PC-3 (cell line): ENCODE results near the gene PDHX. TPM values are rescaled to one million over a fixed set of nuclear protein-coding genes. Genes with fewer than 3 reads are reported as not detected.

Experiments
- ATAC-seq: fragments of 200-7000 bp; cut with Tn5 transposase; 2 replicates; pipeline ENCODE4 v1.9.1; 2020; ENCODE audit warnings: mild to moderate bottlenecking, moderate library complexity
- BruUV-seq: library from RNA; stranded (reverse); fragments of 400-500 nt; replicated peaks from 2 replicates; lab custom pipeline; 2021; lab: Mats Ljungman, UMichigan
- CTCF ChIA-PET: fragments of 300-600 bp; sonication (Branson Sonifier 250); formaldehyde crosslinking; loops from one replicate; lab custom pipeline; 2022; ENCODE audit warnings: antibody characterized with exemption; lab: Charles Lee
- POLR2A ChIA-PET: fragments of 300-600 bp; sonication (Branson Sonifier 250); formaldehyde crosslinking; loops from one replicate; lab custom pipeline; 2022; ENCODE audit warnings: antibody characterized with exemption; ENCODE audit not compliant: unreplicated experiment; lab: Charles Lee
- DNase-seq: peaks from one replicate; pipeline ENCODE4 v3.0.0-alpha.2; 2015
- H2AFZ ChIP-seq: fragments of 300-600 bp; sonication (generic); 2 replicates; pipeline ENCODE4 v1.6.0; 2016; ENCODE audit warnings: antibody characterized with exemption, low read length
- H3F3A ChIP-seq: fragments of 300-600 bp; sonication (generic); one replicate; pipeline ENCODE4 v1.6.0; 2017; ENCODE audit warnings: antibody characterized with exemption, low read length, control low read depth, mild to moderate bottlenecking; ENCODE audit not compliant: unreplicated experiment
- H3K27ac ChIP-seq: fragments of 300-600 bp; sonication (generic); 2 replicates; pipeline ENCODE4 v1.5.1; 2016; ENCODE audit warnings: mild to moderate bottlenecking, low read length
- H3K27me3 ChIP-seq: fragments of 300-600 bp; sonication (generic); 2 replicates; pipeline ENCODE4 v1.6.1; 2016; ENCODE audit warnings: low read length, mixed read lengths
- H3K36me3 ChIP-seq: fragments of 300-600 bp; sonication (generic); 2 replicates; pipeline ENCODE4 v1.6.1; 2016; ENCODE audit warnings: low read depth, mixed run types, low read length, mixed read lengths
- H3K4me1 ChIP-seq: fragments of 300-600 bp; sonication (generic); 2 replicates; pipeline ENCODE4 v1.5.1; 2016; ENCODE audit warnings: low read length; ENCODE audit not compliant: insufficient read depth
- H3K4me2 ChIP-seq: fragments of 300-600 bp; sonication (generic); 2 replicates; pipeline ENCODE4 v1.6.0; 2016; ENCODE audit warnings: low read length
- H3K4me3 ChIP-seq: fragments of 300-600 bp; sonication (generic); 2 replicates; pipeline ENCODE4 v1.5.1; 2016; ENCODE audit warnings: mild to moderate bottlenecking, low read length, mixed read lengths
- H3K79me2 ChIP-seq: fragments of 300-600 bp; sonication (generic); 2 replicates; pipeline ENCODE4 v1.6.1; 2017; ENCODE audit warnings: low read length, mixed read lengths
- H3K9ac ChIP-seq: fragments of 300-600 bp; sonication (generic); 2 replicates; pipeline ENCODE4 v1.6.0; 2016; ENCODE audit warnings: mild to moderate bottlenecking, low read length
- H3K9me2 ChIP-seq: fragments of 300-600 bp; sonication (generic); replicated peaks from 2 replicates; pipeline ENCODE4 v1.6.1; 2016; ENCODE audit warnings: mixed run types, low read length, mixed read lengths
- H3K9me3 ChIP-seq: fragments of 300-600 bp; sonication (generic); 2 replicates; pipeline ENCODE4 v1.6.1; 2016; ENCODE audit warnings: low read length, mixed read lengths
- H4K20me1 ChIP-seq: fragments of 300-600 bp; sonication (generic); 2 replicates; pipeline ENCODE4 v1.6.1; 2016; ENCODE audit warnings: low read length, mixed read lengths
- CTCF ChIP-seq: fragments of 300-600 bp; sonication (generic); conservative IDR thresholded peaks from 2 replicates; pipeline ENCODE4 v1.5.1; 2017; ENCODE audit warnings: antibody characterized with exemption, low read depth, mild to moderate bottlenecking, low read length
- EZH2 ChIP-seq: fragments of 300-600 bp; sonication (generic); IDR thresholded peaks from one replicate; pipeline ENCODE4 v1.6.1; 2017; ENCODE audit warnings: antibody characterized with exemption, mild to moderate bottlenecking, low read length; ENCODE audit not compliant: unreplicated experiment
- EZH2phosphoT487 ChIP-seq: fragments of 300-600 bp; sonication (generic); IDR thresholded peaks from 2 replicates; pipeline ENCODE4 v1.6.1; 2018; ENCODE audit warnings: mild to moderate bottlenecking, antibody characterized with exemption, low read length, borderline replicate concordance
- intact Hi-C: fragments of 100-400 bp; cut with micrococcal nuclease; formaldehyde crosslinking; loops from 2 replicates; pipeline ENCODE4 v1.9.0; 2023
- total RNA-seq: library from RNA; depleted of rRNA; stranded (reverse); fragments of >200 nt; gene quantifications from 2 replicates; pipeline ENCODE4 v1.2.3, GENCODE V29; 2014

PDHX gene
- total RNA-seq, 1 experiment from 2014 or later = 20.3 TPM

- Histone ChIP-seq H3K4me1 (peaks cover 7% of the 10 kb centered on the region), H3F3A (no peaks in the 10 kb centered on the region), H3K36me3 (peaks cover 22% of the 10 kb centered on the region; the same call in 1 of the 2 replicates), H4K20me1 (no peaks in the 10 kb centered on the region), H3K9me3 (no peaks in the 10 kb centered on the region), H3K4me2 (no peak overlapping the region), H3K4me3 (no peak overlapping the region), H2AFZ (no peak overlapping the region), H3K9me2 (no peaks in the 10 kb centered on the region), H3K27ac (no peak overlapping the region), H3K9ac (no peak overlapping the region), H3K27me3 (no peaks in the 10 kb centered on the region), H3K79me2 (no peaks in the 10 kb centered on the region)
- intact Hi-C loops = no loop called here
- ChIA-PET POLR2A (interaction anchor here (0.6 to 0.7 kb wide), 3 partner anchors 50 to 268 kb away, joined by 3 read pairs; no protein-coding TSS in a partner anchor), CTCF (no interaction called here)
- DNase-seq = no peak
- ATAC-seq = no peak
- no TSS peak for BruUV-seq
- no peak for TF ChIP-seq CTCF
- no peak for TF ChIP-seq EZH2
- TF ChIP-seq EZH2phosphoT487 = no peak
These were observed 54.1 kb downstream of the PDHX start for GRCh38 chr11:34970480-34970879.

GRCh38 chr11:34971928-34972327 is 55.5 kb downstream of the PDHX start:
- no peaks in the 10 kb centered on the region for H3F3A ChIP-seq
- no peaks in the 10 kb centered on the region for H4K20me1 ChIP-seq
- no peaks in the 10 kb centered on the region for H3K27me3 ChIP-seq
- no peak overlapping the region for H3K27ac ChIP-seq
- H3K9me3 ChIP-seq = no peaks in the 10 kb centered on the region
- no peak for ATAC-seq
- H3K36me3 ChIP-seq = peaks cover 19% of the 10 kb centered on the region; the same call in 1 of the 2 replicates
- CTCF ChIA-PET = no interaction called here
- no peaks in the 10 kb centered on the region for H3K9me2 ChIP-seq
- no peak overlapping the region for H3K9ac ChIP-seq
- H2AFZ ChIP-seq = no peak overlapping the region
- no peak for TF ChIP-seq EZH2phosphoT487
- no peak for TF ChIP-seq CTCF
- no peak for TF ChIP-seq EZH2
- intact Hi-C loops = no loop called here
- H3K4me2 ChIP-seq = no peak overlapping the region
- H3K4me3 ChIP-seq = no peak overlapping the region
- H3K79me2 ChIP-seq = no peaks in the 10 kb centered on the region
- no peak for DNase-seq
- peaks cover 21% of the 10 kb centered on the region for H3K4me1 ChIP-seq
- BruUV-seq = no TSS peak
- POLR2A ChIA-PET = no interaction called here

- Histone ChIP-seq H3K4me3 (no peak overlapping the region), H2AFZ (no peak overlapping the region), H3K79me2 (no peaks in the 10 kb centered on the region), H3K36me3 (peaks cover 15% of the 10 kb centered on the region; the same call in 1 of the 2 replicates), H3F3A (no peaks in the 10 kb centered on the region), H4K20me1 (no peaks in the 10 kb centered on the region), H3K27ac (no peak overlapping the region), H3K4me1 (peaks cover 26% of the 10 kb centered on the region), H3K4me2 (no peak overlapping the region), H3K9me2 (no peaks in the 10 kb centered on the region), H3K9me3 (no peaks in the 10 kb centered on the region), H3K27me3 (no peaks in the 10 kb centered on the region), H3K9ac (no peak overlapping the region)
- ATAC-seq (no peak), DNase-seq (no peak)
- no peak for TF ChIP-seq CTCF
- TF ChIP-seq EZH2 = no peak
- no peak for TF ChIP-seq EZH2phosphoT487
- ChIA-PET POLR2A (no interaction called here), CTCF (no interaction called here)
- intact Hi-C loops = no loop called here
- BruUV-seq = no TSS peak
These were observed 55.9 kb downstream of the PDHX start for GRCh38 chr11:34972366-34972765.
